Activated T-cell treated with anti-CD3 and anti-CD28 coated beads, Interleukin-2, amount 50 U/mL, for 72 hours (primary cell): ENCODE results near the gene GABARAPL2. TPM values are rescaled to one million over a fixed set of nuclear protein-coding genes. Genes with fewer than 3 reads are reported as not detected.
A peak's percentile ranks its signal among the peaks of the same experiment; 100 is the strongest.
"Not testable (repeated sequence)": the region's sequence is repeated elsewhere in the genome, so short reads cannot be mapped to it uniquely, and the experiment has no call there.

Source experiments
- ATAC-seq, 2 donors: fragments of 150-1000 bp; cut with Tn5 transposase; replicated peaks in 1 of 2; 2 replicates each; pipeline ENCODE4 v1.10.0; 2021; ENCODE audit warnings: moderate library complexity in 2 of 2, mild to moderate bottlenecking in 1 of 2
- DNase-seq, 2 donors: peaks; one replicate each; pipeline ENCODE4 v3.0.0; 2021 to 2022; ENCODE audit warnings: mixed read lengths in 1 of 2
- H3K27ac Mint-ChIP-seq: one replicate; pipeline ENCODE4 v1.8.0; 2022; ENCODE audit warnings: mild to moderate bottlenecking, moderate library complexity, mixed read lengths
- H3K27me3 Mint-ChIP-seq: one replicate; pipeline ENCODE4 v1.8.0; 2022; ENCODE audit warnings: low read depth, mixed read lengths
- H3K36me3 Mint-ChIP-seq, 2 donors: one replicate each; pipeline ENCODE4 v1.8.0; 2022; ENCODE audit warnings: mixed read lengths in 2 of 2, mild to moderate bottlenecking in 1 of 2; ENCODE audit not compliant: insufficient read depth in 2 of 2
- H3K4me1 Mint-ChIP-seq: one replicate; pipeline ENCODE4 v1.8.0; 2022; ENCODE audit warnings: low read depth, mixed read lengths
- H3K4me3 Mint-ChIP-seq, 2 donors: one replicate each; pipeline ENCODE4 v1.8.0; 2022; ENCODE audit warnings: mild to moderate bottlenecking in 2 of 2, mixed read lengths in 2 of 2, moderate library complexity in 2 of 2
- H3K9me3 Mint-ChIP-seq, 2 donors: one replicate each; pipeline ENCODE4 v1.8.0; 2022; ENCODE audit warnings: mixed read lengths in 2 of 2
- total RNA-seq, 2 donors: library from RNA; stranded (reverse); gene quantifications; one replicate each; pipeline ENCODE4 v1.2.3, GENCODE V29; 2022

GABARAPL2 gene
- total RNA-seq, 2 donors from 2014 or later, result 64.4 to 77.3 TPM

GRCh38 chr16:75588716-75589115, 22.5 kb downstream of the GABARAPL2 start:
- Mint-ChIP-seq H3K36me3 (no peaks in the 10 kb centered on the region), H3K4me3 (no peak overlapping the region), H3K4me1 (peaks cover under 1% of the 10 kb centered on the region), H3K27ac (no peak overlapping the region), H3K9me3 (no peaks in the 10 kb centered on the region), H3K27me3 (no peaks in the 10 kb centered on the region)
- DNase-seq, result no peak
- no peak for ATAC-seq

- Mint-ChIP-seq H3K9me3 (no peaks in the 10 kb centered on the region), H3K27ac (no peak overlapping the region), H3K27me3 (no peaks in the 10 kb centered on the region), H3K4me1 (peaks cover 7% of the 10 kb centered on the region), H3K4me3 (no peak overlapping the region), H3K36me3 (peaks cover 0 to under 1% of the 10 kb centered on the region in 2 donors)
- ATAC-seq (no peak), DNase-seq (no peak)
Observed at GRCh38 chr16:75589306-75589705, 23.1 kb downstream of the GABARAPL2 start.

- Mint-ChIP-seq H3K4me3 (no peak overlapping the region), H3K36me3 (peaks cover 0 to 3% of the 10 kb centered on the region in 2 donors), H3K27me3 (no peaks in the 10 kb centered on the region), H3K4me1 (peaks cover 14% of the 10 kb centered on the region), H3K27ac (no peak overlapping the region), H3K9me3 (no peaks in the 10 kb centered on the region)
- ATAC-seq, result no peak
- DNase-seq, result no peak
Observed at GRCh38 chr16:75590920-75591843, 25.0 kb downstream of the GABARAPL2 start.

GRCh38 chr16:75591927-75592326, 25.7 kb downstream of the GABARAPL2 start:
- not testable (repeated sequence) for H3K27me3 Mint-ChIP-seq, H3K4me3 Mint-ChIP-seq, DNase-seq, H3K9me3 Mint-ChIP-seq, H3K27ac Mint-ChIP-seq, H3K36me3 Mint-ChIP-seq, ATAC-seq
- peaks cover 14% of the 10 kb centered on the region for H3K4me1 Mint-ChIP-seq

GRCh38 chr16:75593308-75593707, 27.1 kb downstream of the GABARAPL2 start:
- Mint-ChIP-seq H3K4me3 (no peak overlapping the region), H3K4me1 (peaks cover 14% of the 10 kb centered on the region), H3K27ac (no peak overlapping the region), H3K36me3 (peaks cover 4 to 11% of the 10 kb centered on the region in 2 donors), H3K27me3 (no peaks in the 10 kb centered on the region), H3K9me3 (peaks cover 0 to 2% of the 10 kb centered on the region in 2 donors)
- ATAC-seq (no peak), DNase-seq (no peak)

GRCh38 chr16:75593825-75594820, 27.9 kb downstream of the GABARAPL2 start:
- Mint-ChIP-seq H3K27me3 (no peaks in the 10 kb centered on the region), H3K4me3 (peak overlapping the region; percentile 1 to 9), H3K36me3 (peaks cover 4 to 11% of the 10 kb centered on the region in 2 donors), H3K9me3 (peaks cover 0 to 2% of the 10 kb centered on the region in 2 donors), H3K4me1 (peaks cover 14% of the 10 kb centered on the region), H3K27ac (peak overlapping the region; percentile 4)
- ATAC-seq (peak; percentile 79 to 82), DNase-seq (peak; percentile 9 to 36)

GRCh38 chr16:75599452-75600277, 33.5 kb downstream of the GABARAPL2 start:
- no peak for ATAC-seq
- no peak overlapping the region for H3K4me3 Mint-ChIP-seq
- peaks cover 21 to 31% of the 10 kb centered on the region in 2 donors for H3K36me3 Mint-ChIP-seq
- no peak for DNase-seq
- peaks cover 0 to 3% of the 10 kb centered on the region in 2 donors for H3K9me3 Mint-ChIP-seq
- H3K4me1 Mint-ChIP-seq, result peaks cover 14% of the 10 kb centered on the region
- no peak overlapping the region for H3K27ac Mint-ChIP-seq
- H3K27me3 Mint-ChIP-seq, result no peaks in the 10 kb centered on the region

GRCh38 chr16:75603241-75603640, 37.1 kb downstream of the GABARAPL2 start:
- ATAC-seq, result no peak
- Mint-ChIP-seq H3K9me3 (peaks cover 0 to 2% of the 10 kb centered on the region in 2 donors), H3K27ac (no peak overlapping the region), H3K4me3 (no peak overlapping the region), H3K36me3 (peaks cover 19 to 26% of the 10 kb centered on the region in 2 donors), H3K27me3 (no peaks in the 10 kb centered on the region), H3K4me1 (peaks cover 10% of the 10 kb centered on the region)
- no peak for DNase-seq

GRCh38 chr16:75606507-75606906, 40.3 kb downstream of the GABARAPL2 start:
- peaks cover 0 to 2% of the 10 kb centered on the region in 2 donors for H3K9me3 Mint-ChIP-seq
- H3K4me1 Mint-ChIP-seq, result peaks cover 10% of the 10 kb centered on the region
- ATAC-seq (no peak), DNase-seq (no peak)
- H3K4me3 Mint-ChIP-seq, result no peak overlapping the region
- peaks cover 19 to 24% of the 10 kb centered on the region in 2 donors for H3K36me3 Mint-ChIP-seq
- no peaks in the 10 kb centered on the region for H3K27me3 Mint-ChIP-seq
- no peak overlapping the region for H3K27ac Mint-ChIP-seq

GRCh38 chr16:75614066-75614897, 48.1 kb downstream of the GABARAPL2 start:
- no peak overlapping the region for H3K27ac Mint-ChIP-seq
- H3K4me3 Mint-ChIP-seq, result no peak overlapping the region
- H3K9me3 Mint-ChIP-seq, result no peaks in the 10 kb centered on the region
- DNase-seq (no peak), ATAC-seq (no peak)
- no peaks in the 10 kb centered on the region for H3K27me3 Mint-ChIP-seq
- peaks cover 7 to 26% of the 10 kb centered on the region in 2 donors for H3K36me3 Mint-ChIP-seq
- H3K4me1 Mint-ChIP-seq, result peaks cover 29% of the 10 kb centered on the region

GRCh38 chr16:75615619-75616018, 49.4 kb downstream of the GABARAPL2 start:
- DNase-seq (no peak), ATAC-seq (no peak)
- Mint-ChIP-seq H3K36me3 (peaks cover 7 to 30% of the 10 kb centered on the region in 2 donors), H3K4me3 (no peak overlapping the region), H3K27ac (peak overlapping the region; percentile 83), H3K4me1 (peaks cover 36% of the 10 kb centered on the region), H3K27me3 (no peaks in the 10 kb centered on the region), H3K9me3 (no peaks in the 10 kb centered on the region)
